SK-N-SH (cell line): ENCODE data around the gene TRIM22. TPM values are rescaled to one million over a fixed set of nuclear protein-coding genes. Genes with fewer than 3 reads are reported as not detected.

Experiments used
- CTCF ChIA-PET: fragments of 300-600, 350-600 bp; formaldehyde crosslinking; extraction: SDS; loops from one replicate; lab custom pipeline; 2021; lab: Yijun Ruan, JAX
- POLR2A ChIA-PET: fragments of 350-600 bp; sonication (Branson Sonifier 250); formaldehyde crosslinking; extraction: SDS; loops from one replicate; lab custom pipeline; 2020; ENCODE audit warnings: antibody characterized with exemption, inconsistent platforms; lab: Yijun Ruan, JAX
- DNase-seq: peaks from one replicate; pipeline ENCODE4 v3.0.0; 2012
- H2AFZ ChIP-seq: fragments of 200-600 bp; sonication (generic); 2 replicates; pipeline ENCODE4 v1.8.1; 2016; ENCODE audit warnings: antibody characterized with exemption, mild to moderate bottlenecking, low read depth
- H3F3A ChIP-seq: fragments of 200-600 bp; sonication (generic); replicated peaks from 2 replicates; pipeline ENCODE3; 2016; ENCODE audit warnings: antibody characterized with exemption, mild to moderate bottlenecking; ENCODE audit not compliant: insufficient read depth
- H3K27ac ChIP-seq, 2 experiments: fragments of 200-500 bp in 1 of 2; fragments of 200-600 bp in 1 of 2; sonication (Bioruptor generic) in 1 of 2; sonication (generic), shearing (Covaris generic) in 1 of 2; 2 replicates each; pipeline versions ENCODE4 v1.5.1 to v1.6.1; 2014 to 2016; ENCODE audit warnings: low read depth in 2 of 2, inconsistent platforms in 1 of 2, low read length in 1 of 2, mild to moderate bottlenecking in 1 of 2, mixed read lengths in 1 of 2
- H3K27me3 ChIP-seq: fragments of 200-600 bp; sonication (generic), shearing (Covaris generic); 2 replicates; pipeline ENCODE4 v1.6.1; 2016; ENCODE audit warnings: mixed run types; ENCODE audit not compliant: insufficient read depth
- H3K36me3 ChIP-seq, 2 experiments: fragments of 200-500 bp in 1 of 2; fragments of 200-600 bp in 1 of 2; sonication (Bioruptor generic) in 1 of 2; sonication (generic) in 1 of 2; replicated peaks in 1 of 2; 2 replicates each; pipeline versions ENCODE3 to v1.5.1; 2014 to 2016; ENCODE audit warnings: low read length in 1 of 2, mild to moderate bottlenecking in 1 of 2; ENCODE audit not compliant: insufficient read depth in 2 of 2, control insufficient read depth in 1 of 2
- H3K4me1 ChIP-seq, 2 experiments: fragments of 200-500 bp in 1 of 2; fragments of 200-600 bp in 1 of 2; sonication (Bioruptor generic) in 1 of 2; sonication (generic), shearing (Covaris generic) in 1 of 2; 2 replicates each; pipeline versions ENCODE4 v1.5.1 to v1.6.1; 2014 to 2016; ENCODE audit warnings: low read depth in 1 of 2, low read length in 1 of 2, mixed run types in 1 of 2; ENCODE audit not compliant: insufficient read depth in 2 of 2, control insufficient read depth in 1 of 2
- H3K4me2 ChIP-seq: fragments of 200-600 bp; sonication (generic), shearing (Covaris generic); 2 replicates; pipeline ENCODE4 v1.6.1; 2017; ENCODE audit warnings: mixed run types
- H3K4me3 ChIP-seq, 2 experiments: fragments of 200-500 bp in 1 of 2; fragments of 200-600 bp in 1 of 2; sonication (Bioruptor generic) in 1 of 2; sonication (generic), shearing (Covaris generic) in 1 of 2; 2 replicates each; pipeline versions ENCODE4 v1.5.1 to v1.8.1; 2014 to 2016; ENCODE audit warnings: low read depth in 2 of 2, inconsistent platforms in 1 of 2, low read length in 1 of 2, mild to moderate bottlenecking in 1 of 2, mixed read lengths in 1 of 2, moderate library complexity in 1 of 2
- H3K79me2 ChIP-seq: fragments of 200-600 bp; sonication (generic); 2 replicates; pipeline ENCODE4 v1.8.1; 2017; ENCODE audit warnings: mild to moderate bottlenecking; ENCODE audit not compliant: insufficient read depth
- H3K9ac ChIP-seq: fragments of 200-600 bp; sonication (generic); 2 replicates; pipeline ENCODE4 v1.6.1; 2017; ENCODE audit warnings: mixed run types
- H3K9me2 ChIP-seq: fragments of 200-600 bp; sonication (generic); 2 replicates; pipeline ENCODE4 v1.6.1; 2017; ENCODE audit warnings: mixed run types
- H3K9me3 ChIP-seq: fragments of 200-600 bp; sonication (generic); 2 replicates; pipeline ENCODE4 v1.6.1; 2017; ENCODE audit warnings: mixed run types, mild to moderate bottlenecking, moderate library complexity
- H4K20me1 ChIP-seq: fragments of 200-600 bp; sonication (generic); 2 replicates; pipeline ENCODE4 v1.6.1; 2017; ENCODE audit warnings: mild to moderate bottlenecking, mixed run types; ENCODE audit not compliant: insufficient read depth
- CHD2 ChIP-seq: fragments of 150-350 bp; IDR thresholded peaks from 2 replicates; pipeline ENCODE4 v1.6.1; 2018; ENCODE audit warnings: low read length; ENCODE audit not compliant: partially characterized antibody
- CTCF ChIP-seq: fragments of 200-600 bp; sonication (generic); IDR thresholded peaks from 2 replicates; pipeline ENCODE4 v1.6.1; 2017; ENCODE audit warnings: antibody characterized with exemption, mild to moderate bottlenecking, moderate library complexity
- ELF1 ChIP-seq: IDR thresholded peaks from 2 replicates; pipeline ENCODE4 v1.4.0; 2012
- EP300 ChIP-seq, 2 experiments: IDR thresholded peaks; 2 replicates each; pipeline versions ENCODE4 v1.4.0 to v1.6.1; 2012; ENCODE audit warnings: borderline replicate concordance in 1 of 2, low read depth in 1 of 2, low read length in 1 of 2
- FOSL2 ChIP-seq: IDR thresholded peaks from 2 replicates; pipeline ENCODE4 v1.4.0; 2012; ENCODE audit warnings: low read depth, mild to moderate bottlenecking, moderate library complexity, borderline replicate concordance
- FOXM1 ChIP-seq: IDR thresholded peaks from 2 replicates; pipeline ENCODE4 v1.4.0; 2012; ENCODE audit warnings: low read depth, mild to moderate bottlenecking
- GABPA ChIP-seq: IDR thresholded peaks from 2 replicates; pipeline ENCODE4 v1.4.0; 2012; ENCODE audit warnings: low read depth, mild to moderate bottlenecking
- GATA2 ChIP-seq: sonication (generic); formaldehyde crosslinking; IDR thresholded peaks from 2 replicates; pipeline ENCODE4 v1.5.0; 2020; ENCODE audit warnings: mild to moderate bottlenecking, missing genetic modification reagents
- JUND ChIP-seq: IDR thresholded peaks from 2 replicates; pipeline ENCODE4 v1.4.0; 2012
- MEF2A ChIP-seq: IDR thresholded peaks from 2 replicates; pipeline ENCODE4 v1.4.0; 2012; ENCODE audit warnings: low read depth, borderline replicate concordance
- MXI1 ChIP-seq: IDR thresholded peaks from 2 replicates; pipeline ENCODE4 v1.6.1; 2012; ENCODE audit warnings: mild to moderate bottlenecking, low read depth, low read length, improper control_type of control experiment
- NFIC ChIP-seq: IDR thresholded peaks from 2 replicates; pipeline ENCODE4 v1.4.0; 2012; ENCODE audit warnings: borderline replicate concordance
- NRF1 ChIP-seq: IDR thresholded peaks from 2 replicates; pipeline ENCODE4 v1.6.1; 2012; ENCODE audit warnings: low read depth, mild to moderate bottlenecking, low read length
- PBX3 ChIP-seq: IDR thresholded peaks from 2 replicates; pipeline ENCODE4; 2012
- RAD21 ChIP-seq: IDR thresholded peaks from 2 replicates; pipeline ENCODE4 v1.6.1; 2012; ENCODE audit warnings: mild to moderate bottlenecking, low read length
- RCOR1 ChIP-seq: fragments of 150-350 bp; IDR thresholded peaks from 2 replicates; pipeline ENCODE4 v1.6.1; 2017; ENCODE audit warnings: antibody characterized with exemption, low read length
- REST ChIP-seq: IDR thresholded peaks from 2 replicates; pipeline ENCODE4 v1.6.1; 2012; ENCODE audit warnings: mild to moderate bottlenecking, low read depth, low read length, moderate library complexity
- RXRA ChIP-seq: IDR thresholded peaks from 2 replicates; pipeline ENCODE4 v1.4.0; 2012; ENCODE audit warnings: low read depth, mild to moderate bottlenecking, borderline replicate concordance
- SIN3A ChIP-seq: IDR thresholded peaks from 2 replicates; pipeline ENCODE4 v1.6.1; 2012; ENCODE audit warnings: low read depth, mild to moderate bottlenecking, low read length, moderate library complexity, borderline replicate concordance
- USF1 ChIP-seq: IDR thresholded peaks from 2 replicates; pipeline ENCODE4 v1.4.0; 2012; ENCODE audit warnings: low read depth, borderline replicate concordance
- ZBTB33 ChIP-seq: IDR thresholded peaks from 2 replicates; pipeline ENCODE4 v1.4.0; 2012; ENCODE audit warnings: low read depth, borderline replicate concordance
- WGBS: methylation state at CpG from one replicate; pipeline ENCODE4 v1.1.6; 2017; ENCODE audit warnings: low lambda C conversion rate; 5-methylcytosine and 5-hydroxymethylcytosine counted together
- polyA plus RNA-seq, 3 experiments: library from polyadenylated mRNA; depleted of rRNA; stranded (reverse); fragments of >200 nt; gene quantifications; 2 replicates each; pipeline ENCODE4 v1.2.3, GENCODE V29; 2012

TRIM22 gene
- polyA plus RNA-seq, 1 of the 3 experiments (the other 2 are of a cell fraction): 47.1 TPM

GRCh38 chr11:5658318-5658717, 31.3 kb upstream of the TRIM22 start:
- H3K79me2 ChIP-seq: no peaks in the 10 kb centered on the region
- H3K9me2 ChIP-seq: no peaks in the 10 kb centered on the region
- H3K4me1 ChIP-seq: no peaks in the 10 kb centered on the region
- DNase-seq: no peak
- no peak overlapping the region for H2AFZ ChIP-seq
- no peaks in the 10 kb centered on the region for H3F3A ChIP-seq
- H3K27ac ChIP-seq: no peak overlapping the region
- H3K36me3 ChIP-seq: peaks cover 0 to 12% of the 10 kb centered on the region in 2 experiments
- POLR2A ChIA-PET: no interaction called here
- no peaks in the 10 kb centered on the region for H4K20me1 ChIP-seq
- H3K27me3 ChIP-seq: no peaks in the 10 kb centered on the region
- H3K4me2 ChIP-seq: no peak overlapping the region
- no peak for TF ChIP-seq FOSL2
- no peak for TF ChIP-seq JUND
- no peak for TF ChIP-seq GABPA
- TF ChIP-seq RCOR1: no peak
- TF ChIP-seq SIN3A: no peak
- no peak for TF ChIP-seq USF1
- TF ChIP-seq FOXM1: no peak
- no peak for TF ChIP-seq MEF2A
- TF ChIP-seq RXRA: no peak
- no peak for TF ChIP-seq NRF1
- TF ChIP-seq MXI1: no peak
- no peak for TF ChIP-seq RAD21
- TF ChIP-seq ELF1: no peak
- no peak overlapping the region for H3K4me3 ChIP-seq
- WGBS: 15% methylated on average over 5 of the region's 5 CpGs
- CTCF ChIA-PET: no interaction called here
- H3K9ac ChIP-seq: no peak overlapping the region
- no peaks in the 10 kb centered on the region for H3K9me3 ChIP-seq

- no peaks in the 10 kb centered on the region for H3K79me2 ChIP-seq
- WGBS: 85% methylated on average over 2 of the region's 2 CpGs
- no peak for TF ChIP-seq RXRA
- no peak for TF ChIP-seq CHD2
- TF ChIP-seq FOXM1: no peak
- no peak for TF ChIP-seq PBX3
- no peak for TF ChIP-seq EP300 (IDR thresholded peaks at IDR 0.05; ENCODE audit: borderline replicate concordance in 1 of 2, low read depth in 1 of 2, low read length in 1 of 2)
- no peak for TF ChIP-seq GABPA
- no peak for TF ChIP-seq GATA2 (CRISPR knock-in tag)
- TF ChIP-seq NFIC: no peak
- TF ChIP-seq JUND: no peak
- no peak for TF ChIP-seq REST
- TF ChIP-seq CTCF: no peak
- no peak for TF ChIP-seq ZBTB33
These were observed 26.1 kb upstream of the TRIM22 start for GRCh38 chr11:5663511-5663910.

More at GRCh38 chr11:5663511-5663910, 26.1 kb upstream of the TRIM22 start:
- Histone ChIP-seq H3K4me2 (no peak overlapping the region), H2AFZ (no peak overlapping the region), H3K4me1 (no peaks in the 10 kb centered on the region), H3K27me3 (no peaks in the 10 kb centered on the region), H3K9me2 (no peaks in the 10 kb centered on the region), H3K27ac (no peak overlapping the region), H3F3A (no peaks in the 10 kb centered on the region), H3K4me3 (no peak overlapping the region), H3K9ac (no peak overlapping the region), H3K9me3 (no peaks in the 10 kb centered on the region), H4K20me1 (no peaks in the 10 kb centered on the region), H3K36me3 (peaks cover 11 to 45% of the 10 kb centered on the region in 2 experiments)
- no peak for DNase-seq
- ChIA-PET CTCF (no interaction called here), POLR2A (no interaction called here)
